GM19324 (cell line): ENCODE data around the gene COL10A1.
A peak's percentile ranks its signal among the peaks of the same experiment; 100 is the strongest.
"Not testable (repeated sequence)": the region's sequence is repeated elsewhere in the genome, so short reads cannot be mapped to it uniquely, and the experiment has no call there.

ENCODE experiments used
- ATAC-seq: cut with Tn5 transposase; IDR thresholded peaks from one replicate; pipeline ENCODE4 v1.9.1; 2021; ENCODE audit warnings: mild to moderate bottlenecking, moderate library complexity; ENCODE audit not compliant: unreplicated experiment, low FRiP score

COL10A1 gene

DNA sequence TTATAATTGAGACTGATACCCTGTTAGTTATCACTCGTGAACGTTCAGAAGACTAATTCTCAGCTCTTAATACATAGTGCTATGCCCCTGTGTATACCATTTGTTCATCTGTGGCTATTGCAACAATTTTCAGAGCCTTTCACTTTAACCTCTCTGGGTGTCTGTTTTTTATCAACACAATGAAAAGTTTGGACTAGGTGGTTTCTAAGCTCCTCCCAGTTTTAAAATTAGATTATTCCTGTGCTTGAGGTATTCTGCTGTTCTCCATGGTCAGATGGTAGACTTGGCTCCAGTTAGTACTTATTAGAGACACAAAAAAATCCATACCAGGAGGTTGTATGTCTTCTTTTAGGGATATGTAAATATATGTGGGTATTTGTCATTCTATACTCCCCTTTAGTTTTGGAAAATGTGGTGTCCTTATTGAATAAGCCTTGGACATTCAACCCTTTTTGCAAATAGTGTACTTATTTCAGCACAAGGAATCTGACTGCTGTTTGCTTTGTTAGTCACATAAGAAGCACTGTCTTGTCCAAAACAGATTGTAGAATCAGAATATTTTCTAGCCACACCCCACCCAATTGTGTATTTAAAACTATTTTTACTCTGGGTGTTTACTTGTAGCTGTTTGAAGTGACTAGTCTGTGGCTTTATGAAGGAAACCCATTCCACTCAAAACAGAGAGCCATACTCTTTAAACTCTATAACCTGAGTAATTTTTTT lies 2.0 kb upstream of the COL10A1 start:
- no peak for ATAC-seq

DNA sequence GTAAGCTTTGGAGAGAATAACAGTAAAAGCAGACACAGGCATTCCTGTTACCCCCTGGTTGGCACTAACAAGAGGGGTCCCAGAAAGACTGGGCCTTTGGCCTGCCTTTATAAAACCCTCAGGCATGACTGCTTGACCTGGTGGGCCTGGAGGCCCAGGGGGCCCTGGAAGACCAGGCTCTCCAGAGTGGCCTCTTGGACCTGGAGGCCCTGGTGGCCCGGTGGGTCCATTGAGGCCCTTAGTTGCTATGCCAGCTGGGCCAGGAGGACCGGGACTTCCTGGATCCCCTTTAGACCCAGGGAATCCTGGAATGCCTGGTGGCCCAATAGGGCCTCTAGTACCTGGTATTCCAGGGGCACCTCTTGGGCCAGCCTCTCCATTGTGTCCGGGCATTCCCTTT lies 5.5 kb downstream of the COL10A1 start:
- no peak for ATAC-seq

DNA sequence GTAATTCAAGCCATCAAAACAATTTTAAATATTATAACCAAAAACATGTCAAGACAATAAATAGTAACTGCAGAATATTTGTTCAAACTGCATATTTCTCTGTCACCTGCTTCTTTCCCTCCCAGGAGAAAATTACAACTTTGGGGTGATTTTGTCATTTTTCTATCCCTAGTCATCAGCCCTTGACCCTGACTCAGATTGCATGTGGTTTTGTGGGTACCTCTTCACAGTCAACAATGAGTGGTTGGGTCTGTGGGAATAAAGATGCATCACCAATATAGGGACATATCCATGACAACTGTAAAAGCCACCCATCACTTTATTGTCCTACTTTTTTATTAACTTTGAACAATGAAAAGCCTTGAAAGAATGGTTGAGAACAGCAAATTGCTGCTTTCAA lies 7.3 kb downstream of the COL10A1 start:
- no peak for ATAC-seq

DNA sequence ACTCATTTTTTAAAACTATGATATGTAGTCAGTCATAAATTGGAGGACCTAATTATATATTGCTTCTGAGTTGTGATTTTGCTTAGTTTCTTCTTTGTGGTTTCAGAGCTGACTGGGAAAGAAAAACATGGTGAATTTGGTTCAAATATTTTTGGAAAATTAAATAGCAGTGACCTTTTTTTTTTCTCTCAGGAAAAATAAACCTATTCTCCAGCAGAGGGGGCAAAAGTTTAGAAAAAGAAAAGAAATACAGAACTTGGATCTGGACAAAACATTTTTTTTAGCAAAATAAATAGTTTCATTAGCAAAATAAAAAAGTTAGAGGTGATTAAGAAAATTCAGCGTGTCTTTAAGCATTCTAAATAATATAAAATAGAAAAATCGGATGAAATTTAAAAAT lies 10.2 kb downstream of the COL10A1 start:
- no peak for ATAC-seq

DNA sequence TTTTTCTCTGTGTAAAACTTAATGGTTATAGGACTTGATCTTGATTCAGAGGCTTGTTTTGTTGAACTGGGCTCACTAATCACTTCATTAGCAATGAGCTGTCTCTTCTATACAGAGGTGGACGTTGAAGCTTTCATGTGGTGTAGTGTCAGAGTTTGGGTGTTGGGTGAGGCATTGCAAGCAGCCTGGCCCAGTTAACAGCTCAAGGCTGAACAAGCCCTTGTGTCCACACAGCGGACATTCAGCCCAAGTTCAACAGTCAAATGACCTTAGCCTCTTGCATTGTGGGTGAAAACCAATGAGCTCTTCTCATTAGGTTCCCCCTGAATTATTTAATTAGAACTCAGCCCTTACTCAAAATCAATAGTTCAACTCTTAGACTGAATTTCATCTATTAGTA lies 12.5 kb downstream of the COL10A1 start:
- no peak for ATAC-seq

DNA sequence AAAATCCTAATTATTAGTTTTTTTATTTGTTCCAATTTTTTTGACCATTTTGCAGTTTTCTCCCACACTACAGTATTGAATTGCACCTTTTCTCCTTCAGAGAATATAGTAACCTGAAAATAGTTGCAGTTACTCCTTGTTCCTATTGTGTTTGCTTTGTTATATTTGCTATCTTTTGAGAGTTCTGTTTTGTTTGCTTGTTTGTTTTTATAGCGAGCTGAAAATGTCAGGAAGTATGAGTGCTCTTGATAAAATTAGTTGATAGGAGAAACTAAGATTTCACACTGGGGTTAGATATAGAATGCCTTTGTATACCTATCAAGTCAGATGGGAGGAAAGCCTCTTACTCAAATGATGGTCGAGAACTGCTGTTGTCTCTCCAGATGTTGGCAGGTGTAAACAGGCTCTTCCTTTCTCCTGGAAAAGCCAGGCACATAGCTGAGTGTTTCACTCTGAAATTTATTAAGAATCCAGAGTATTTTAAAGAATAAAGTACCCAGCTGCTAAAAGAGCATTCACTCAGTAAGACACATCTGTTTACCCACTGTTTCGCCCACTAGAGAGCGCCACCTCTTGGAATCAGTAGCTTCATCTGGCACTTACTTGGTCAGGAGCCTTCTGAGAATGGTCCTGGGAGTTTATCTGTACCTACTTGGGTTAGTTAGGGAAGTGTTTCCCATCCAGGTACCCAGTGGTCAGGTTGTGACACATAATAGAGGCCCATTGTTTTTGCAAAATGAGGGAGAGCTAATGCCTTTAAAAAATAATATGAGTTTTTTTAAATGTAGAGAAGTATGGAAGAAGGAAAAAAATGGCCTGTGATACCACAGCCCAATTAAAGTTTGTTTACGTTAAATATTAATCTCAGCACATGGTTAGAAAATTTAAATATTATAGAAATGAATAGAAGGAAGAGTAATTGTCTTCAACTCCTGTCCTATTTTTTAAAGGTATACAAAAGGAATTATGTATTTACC lies 14.1 kb downstream of the COL10A1 start:
- ATAC-seq = peak; percentile 68

DNA sequence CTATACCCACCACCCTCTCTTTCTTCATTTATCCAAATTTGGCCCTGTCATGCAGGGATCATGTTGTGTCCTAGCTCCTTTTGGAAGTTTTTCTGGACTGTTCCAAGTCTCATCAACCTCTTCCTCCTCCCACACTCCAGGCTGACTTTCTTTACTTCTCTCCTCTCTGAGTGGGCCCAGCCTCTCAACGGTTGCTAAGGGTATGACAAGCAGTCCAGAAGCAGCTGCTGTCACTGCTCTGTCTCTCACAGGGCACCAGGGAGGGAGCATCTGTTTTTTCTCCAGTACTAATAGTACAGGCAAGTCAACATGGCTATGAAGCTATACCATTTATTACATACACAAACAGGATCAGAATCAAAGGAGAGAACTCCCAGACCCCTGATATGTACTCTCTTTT lies 17.1 kb downstream of the COL10A1 start:
- no peak for ATAC-seq

DNA sequence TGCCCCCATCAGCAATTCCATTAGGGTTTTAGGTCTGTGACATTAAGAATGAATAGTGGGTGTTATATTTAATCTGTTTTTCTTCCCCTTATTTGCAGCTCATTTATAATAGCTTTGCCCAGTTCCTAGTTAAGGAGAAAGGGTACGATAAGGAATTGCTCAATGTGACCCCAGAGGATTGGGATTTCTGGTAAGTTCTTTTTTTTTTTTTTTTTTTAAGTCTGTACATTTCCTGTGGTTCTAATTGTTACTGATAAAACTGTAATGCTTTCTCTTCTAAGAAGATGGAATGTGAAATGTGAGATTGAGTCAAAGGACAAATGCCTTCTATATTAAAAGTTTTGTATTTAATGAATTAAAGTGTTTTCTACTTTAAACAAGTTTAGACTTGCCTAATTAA lies 19.8 kb downstream of the COL10A1 start:
- no peak for ATAC-seq

DNA sequence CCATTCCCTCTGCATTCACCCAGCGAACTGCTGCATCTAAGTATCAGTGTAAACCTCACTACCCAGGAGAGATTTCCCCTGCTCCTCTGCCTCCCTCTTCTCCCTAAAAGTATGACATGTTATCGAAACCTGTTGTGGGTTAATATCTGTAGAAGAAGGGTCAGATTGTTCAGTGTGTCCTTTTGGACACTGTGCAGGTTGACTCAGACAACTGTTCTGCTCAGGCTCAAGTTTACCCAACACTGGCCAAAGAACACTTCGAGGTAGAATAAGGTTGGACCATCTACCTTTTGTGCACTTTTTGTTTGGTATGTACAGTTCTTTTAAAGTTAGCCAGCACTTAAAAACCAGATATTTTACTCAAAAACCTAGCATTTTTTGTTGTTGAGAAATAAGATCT lies 20.7 kb downstream of the COL10A1 start:
- ATAC-seq = no peak

DNA sequence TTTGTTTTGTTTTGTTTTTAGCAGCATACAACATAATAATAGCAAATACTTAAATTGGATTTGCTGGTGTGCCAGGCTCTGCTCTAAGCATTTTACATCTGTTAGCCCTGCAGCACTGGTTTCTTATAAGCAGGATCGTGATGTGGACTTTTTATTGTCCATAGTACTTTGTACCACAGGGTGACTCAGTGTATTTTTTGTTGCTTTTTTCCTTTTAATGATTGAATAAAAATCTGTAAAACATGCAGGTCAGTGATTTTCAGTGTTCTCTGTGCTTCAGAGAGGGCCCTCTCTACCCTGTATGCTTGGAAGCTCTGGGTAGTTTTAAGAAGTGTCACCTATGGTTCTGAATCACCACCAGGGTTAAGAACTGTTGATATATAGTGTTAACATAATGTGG lies 21.3 kb downstream of the COL10A1 start:
- ATAC-seq = no peak

DNA sequence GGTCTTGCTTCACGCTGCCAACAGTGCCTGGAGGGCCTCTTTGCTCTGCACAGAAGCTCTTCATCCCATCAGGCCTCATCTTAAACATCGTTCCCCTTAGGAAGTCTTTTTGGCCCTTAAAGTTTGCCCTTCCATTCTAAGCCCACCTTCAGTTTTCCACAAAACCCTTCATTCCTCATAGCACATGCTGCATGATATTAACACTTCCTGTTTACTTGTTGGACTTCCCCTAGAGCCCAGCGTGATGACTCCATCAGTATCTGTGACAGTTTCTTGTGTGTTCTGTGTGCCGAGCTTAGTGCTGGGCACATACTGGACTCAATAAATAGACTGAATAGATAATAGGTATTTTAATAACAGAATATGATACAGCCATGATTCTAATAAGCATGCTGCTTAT lies 23.1 kb downstream of the COL10A1 start:
- ATAC-seq = no peak

DNA sequence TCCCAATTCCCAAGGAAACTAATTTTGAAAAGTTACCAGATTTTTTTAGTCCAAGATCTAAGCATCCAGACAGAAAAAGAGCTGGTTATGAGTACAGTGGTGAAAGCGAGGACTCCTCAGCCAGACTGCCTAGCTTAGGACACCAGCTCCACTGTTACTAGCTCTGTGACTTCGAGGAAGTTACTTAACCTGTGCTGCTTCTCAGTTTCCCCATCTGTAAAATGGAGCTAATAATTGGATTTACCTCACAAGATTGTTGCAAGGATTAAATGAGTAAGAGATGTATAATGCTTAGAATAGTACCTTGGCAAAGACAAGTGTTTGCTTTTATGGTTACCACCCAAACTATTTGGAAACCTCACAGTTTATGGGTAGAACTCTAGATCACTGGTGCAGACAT lies 24.1 kb downstream of the COL10A1 start:
- ATAC-seq = no peak

DNA sequence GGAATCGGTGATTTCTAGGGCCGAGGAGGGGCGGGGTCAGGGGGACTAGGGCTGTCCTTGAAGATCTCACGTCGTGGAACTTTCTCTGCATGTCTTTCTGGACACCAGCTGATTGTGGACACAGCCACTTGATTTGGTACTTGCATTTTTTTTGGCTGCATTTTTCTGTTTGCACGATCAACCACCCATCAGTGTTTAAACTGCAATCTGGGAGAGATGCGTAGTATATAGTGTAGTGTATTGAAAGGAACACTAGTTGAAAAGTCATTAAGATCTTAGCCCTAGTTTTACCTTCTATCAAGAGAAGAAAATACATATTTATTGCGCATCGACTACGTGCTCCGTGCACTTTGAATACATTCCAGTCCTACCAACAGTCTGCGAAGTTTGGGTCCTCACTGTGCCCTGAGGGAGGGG lies 24.6 kb downstream of the COL10A1 start:
- ATAC-seq = no peak

DNA sequence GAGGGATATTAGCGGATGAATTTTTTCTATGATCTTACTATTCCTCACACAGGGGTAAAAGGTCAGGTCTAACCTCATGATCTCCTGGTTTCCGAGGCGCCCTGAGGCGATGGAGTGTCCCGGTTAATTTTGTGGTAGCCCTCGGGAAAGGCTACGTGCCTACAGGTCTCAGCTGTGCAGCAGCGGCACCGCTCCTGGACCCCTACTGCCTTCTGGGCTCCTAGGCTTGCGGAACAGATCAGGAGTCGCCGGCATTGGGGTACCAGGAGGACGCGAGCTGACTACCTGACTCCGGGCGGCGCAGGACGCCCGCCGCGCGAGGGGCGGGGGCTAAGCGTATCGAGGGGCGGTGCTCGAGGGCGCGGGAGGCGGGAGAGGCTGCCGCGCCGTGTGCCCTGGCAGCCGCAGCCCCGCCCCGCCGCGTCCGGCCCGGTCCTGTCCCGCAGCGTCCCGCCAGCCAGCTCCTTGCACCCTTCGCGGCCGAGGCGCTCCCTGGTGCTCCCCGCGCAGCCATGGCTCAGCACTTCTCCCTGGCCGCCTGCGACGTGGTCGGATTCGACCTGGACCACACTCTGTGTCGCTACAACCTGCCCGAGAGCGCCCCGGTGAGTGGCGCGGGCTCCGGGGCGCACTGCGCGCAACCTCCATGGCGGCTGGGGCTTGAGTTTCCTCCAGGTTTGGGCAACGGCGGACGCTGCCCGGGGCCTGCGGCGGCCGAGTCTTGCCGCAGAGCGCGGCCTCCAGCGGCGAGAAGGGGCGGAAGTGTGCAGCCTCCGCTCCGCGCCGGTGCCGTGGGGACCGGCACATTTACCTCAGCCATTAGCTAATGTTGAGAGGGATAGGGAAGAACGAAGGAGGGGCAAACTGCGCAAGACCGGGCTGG lies 25.3 kb downstream of the COL10A1 start, which contains the start of gene NT5DC1:
Gene NT5DC1, plus strand, starts transcription at position 435 of the 883 bp plus-strand sequence. Its CDS starts 78 bp downstream, at position 513.
- ATAC-seq = peak; percentile 94

DNA sequence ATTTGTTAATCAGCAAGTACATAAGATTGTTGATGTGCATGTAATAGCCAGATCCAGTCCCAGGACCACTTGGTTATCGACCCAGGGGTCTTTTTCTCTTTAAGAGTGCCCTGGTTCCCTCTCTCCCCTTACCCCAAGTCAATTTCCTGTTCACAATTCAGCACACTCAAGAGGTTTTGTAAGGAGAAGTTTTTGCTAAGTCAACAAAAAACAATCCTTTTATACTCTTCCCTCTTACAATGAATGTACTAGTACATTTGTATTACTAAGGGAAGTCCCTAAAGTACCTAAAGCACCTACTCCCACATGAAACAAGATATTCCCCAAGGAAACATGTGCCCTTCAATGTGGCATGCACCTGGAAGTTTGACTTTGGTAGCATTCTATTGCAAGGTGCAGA lies 26.9 kb downstream of the COL10A1 start:
- no peak for ATAC-seq

DNA sequence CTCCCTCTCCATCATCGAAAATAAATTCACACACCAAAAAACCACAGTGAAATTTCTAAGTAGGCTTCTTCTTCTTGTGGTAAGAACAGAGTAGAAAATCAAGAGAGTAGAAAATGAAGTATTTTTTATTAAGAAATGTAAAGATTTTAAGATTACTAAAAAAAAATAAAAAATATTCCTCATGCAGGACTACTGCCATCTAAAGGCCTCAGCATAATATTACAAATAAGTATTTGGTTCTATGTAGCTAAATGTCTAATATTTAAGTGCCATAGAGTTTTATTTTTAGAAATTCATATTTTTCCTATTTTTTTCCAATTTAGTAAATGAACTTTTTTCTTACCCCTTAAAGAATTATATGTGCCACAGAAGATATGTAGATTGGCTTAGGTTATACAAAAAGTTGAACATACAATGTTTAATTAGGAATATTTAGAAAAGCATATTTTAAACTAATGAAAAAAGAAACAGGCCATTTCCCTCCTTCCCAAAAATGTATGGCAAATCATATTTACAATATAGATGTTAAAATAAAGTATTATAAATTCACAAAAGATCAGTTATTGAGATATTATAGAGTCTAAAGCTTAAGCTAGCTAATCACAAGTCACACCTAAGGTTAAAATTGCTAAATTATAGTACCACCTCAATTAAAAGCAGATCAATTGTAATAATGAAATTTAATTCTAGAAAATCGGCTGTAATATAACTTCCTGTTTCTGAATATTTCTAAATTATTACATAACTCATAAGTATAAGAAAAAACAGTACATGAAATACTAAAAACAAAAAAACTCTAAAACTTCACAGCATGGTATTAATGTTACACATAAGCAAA lies 28.7 kb downstream of the COL10A1 start:
- no peak for ATAC-seq

DNA sequence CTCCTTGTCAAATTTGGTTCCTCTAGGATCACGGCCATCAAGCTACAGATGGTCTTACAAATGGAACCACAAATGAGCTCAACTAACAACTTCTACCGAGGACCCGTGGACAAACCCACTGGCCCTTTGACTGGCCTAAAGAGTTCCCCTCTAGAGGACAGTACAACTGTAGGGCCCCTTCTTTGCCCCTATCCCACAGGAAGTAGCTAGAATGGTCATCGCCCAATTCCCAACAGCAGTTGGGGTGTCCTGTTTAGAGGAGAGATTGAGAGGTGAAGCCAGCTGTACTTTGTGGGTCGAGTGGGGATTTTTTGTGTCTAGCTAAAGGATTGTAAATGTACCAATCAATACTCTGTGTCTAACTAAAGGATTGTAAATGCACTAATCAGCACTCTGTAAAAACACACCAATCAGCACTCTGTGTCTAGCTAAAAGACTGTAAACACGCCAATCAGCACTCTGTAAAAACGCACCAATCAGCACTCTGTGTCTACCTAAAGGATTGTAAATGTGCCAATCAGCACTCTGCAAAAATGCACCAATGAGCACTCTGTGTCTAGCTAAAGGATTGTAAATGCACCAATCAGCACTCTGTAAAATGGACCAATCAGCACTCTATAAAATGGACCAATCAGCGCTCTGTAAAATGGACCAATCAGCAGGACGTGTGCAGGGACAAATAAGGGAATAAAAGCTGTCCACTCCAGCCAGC lies 29.7 kb downstream of the COL10A1 start:
- ATAC-seq = not testable (repeated sequence)

DNA sequence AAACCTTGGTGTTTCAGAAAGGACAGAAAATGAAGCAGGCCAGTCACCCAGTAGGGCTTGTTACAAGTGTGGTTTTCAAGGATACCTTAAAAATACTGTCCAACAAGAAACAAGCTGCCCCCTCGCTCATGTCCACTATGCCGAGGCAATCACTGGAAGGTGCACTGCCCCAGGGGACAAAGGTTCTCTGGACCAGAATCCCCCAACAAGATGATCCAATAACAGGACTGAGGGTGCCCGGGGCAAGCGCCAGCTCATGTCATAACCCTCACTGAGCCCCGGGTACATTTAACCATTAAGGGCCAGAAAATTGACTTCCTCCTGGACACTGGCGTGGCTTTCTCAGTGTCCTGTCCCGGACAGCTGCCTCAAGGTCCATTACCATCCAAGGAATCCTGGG lies 31.9 kb downstream of the COL10A1 start:
- ATAC-seq = no peak

DNA sequence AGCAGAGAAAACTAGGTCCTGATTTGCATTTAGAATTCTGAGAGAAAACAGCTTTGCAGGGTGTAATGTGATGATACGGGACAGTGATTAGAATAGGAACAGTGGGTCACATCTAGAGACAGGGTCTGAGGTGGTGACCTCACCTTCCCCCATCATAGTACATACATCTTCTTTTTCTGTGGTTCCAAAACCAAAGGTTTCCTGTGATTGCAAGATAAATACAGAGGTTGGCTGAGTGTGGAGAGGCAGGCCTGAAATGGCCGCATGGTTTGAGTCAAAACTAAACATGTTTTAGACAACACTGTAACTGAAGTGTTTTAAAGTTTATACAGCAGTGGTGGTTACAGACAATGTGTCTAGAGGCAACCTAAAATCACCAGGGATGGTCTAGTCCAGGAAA lies 35.7 kb downstream of the COL10A1 start:
- ATAC-seq = peak; percentile 26
